Measurements from ENCODE around the gene R3HCC1L.

The R3HCC1L gene

DNA sequence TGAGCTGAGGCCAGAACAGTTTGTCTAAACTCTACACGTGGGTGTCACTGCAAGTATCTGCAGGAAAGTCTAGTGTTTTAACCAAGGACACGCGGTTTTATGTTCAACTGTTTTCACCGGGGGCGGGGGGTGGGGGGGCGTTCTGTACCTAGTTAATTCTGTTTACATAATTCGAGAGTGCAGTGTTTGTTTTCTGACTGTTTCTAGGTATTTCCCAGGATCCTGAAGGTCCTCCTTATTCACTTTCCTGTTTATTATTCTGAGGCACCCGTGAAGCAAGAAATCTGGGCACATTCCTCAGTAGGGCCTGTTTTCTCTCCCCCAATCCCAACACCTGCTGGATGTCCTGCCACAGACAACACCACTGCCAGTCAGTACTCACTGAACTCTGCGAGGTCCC lies 125.9 kb downstream of the R3HCC1L start:
- no peak for DNase-seq (ENCODE audit: low read depth)

DNA sequence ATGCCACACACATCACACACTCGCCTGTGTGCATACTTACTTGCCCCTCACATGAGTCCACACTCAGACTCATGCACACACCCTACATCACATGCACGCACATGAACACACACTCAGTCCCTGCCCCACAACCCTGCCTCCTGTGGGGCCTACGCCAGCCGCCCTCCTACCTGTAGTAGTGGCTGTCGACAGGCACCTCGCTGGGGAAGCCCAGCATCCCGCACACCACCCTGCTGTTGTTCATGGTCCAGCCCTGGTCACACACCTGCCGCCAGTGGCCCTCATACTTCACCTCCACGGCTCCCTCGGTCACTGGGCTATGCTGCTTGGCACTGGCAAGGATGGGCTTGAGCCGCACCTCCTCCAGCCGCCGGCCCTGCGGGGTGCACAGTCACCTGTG lies 126.3 kb downstream of the R3HCC1L start:
- DNase-seq (ENCODE audit: low read depth), result no peak

DNA sequence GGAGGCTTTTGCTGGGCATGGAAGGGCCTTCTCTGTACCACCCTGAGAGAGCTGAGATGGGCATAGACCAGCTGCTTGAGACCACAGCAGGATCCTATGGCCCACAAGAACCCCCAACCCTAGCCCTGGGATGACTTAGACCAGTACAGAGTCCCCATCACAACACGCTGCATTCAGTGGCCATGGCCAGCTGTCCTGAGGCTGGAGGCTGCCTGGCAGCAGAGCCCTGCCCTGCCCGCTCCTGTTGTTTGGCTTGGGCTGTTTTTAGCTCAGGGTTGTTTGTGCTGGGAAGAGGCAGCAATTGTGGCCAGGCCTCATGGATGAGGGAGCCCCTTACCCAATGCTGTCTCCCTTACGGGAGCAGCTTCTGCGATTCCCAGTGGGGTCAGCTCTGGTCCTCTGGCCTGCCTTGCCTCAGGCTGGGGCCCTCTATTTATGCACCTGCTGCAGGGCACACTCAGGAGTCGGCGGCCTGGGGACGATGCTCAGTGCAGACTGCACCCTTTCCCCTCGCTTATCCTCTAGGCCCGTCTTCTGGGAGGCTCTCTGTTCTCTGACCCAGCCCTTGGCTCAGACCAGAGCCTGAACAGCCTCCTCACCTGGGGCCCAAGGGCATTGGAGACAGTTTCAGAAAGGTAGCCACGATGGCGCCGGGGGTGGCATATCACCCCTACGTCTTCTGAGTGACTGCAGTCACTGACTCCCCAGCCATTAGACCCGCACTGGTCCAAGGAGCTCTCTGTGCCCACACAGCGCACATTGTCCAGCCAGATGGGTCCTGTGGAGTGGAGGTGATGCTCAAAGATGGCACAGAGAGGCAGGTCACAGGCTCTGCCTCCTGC lies 127.2 kb downstream of the R3HCC1L start:
- no peak for DNase-seq (ENCODE audit: low read depth)

- DNase-seq (ENCODE audit: low read depth), result peak; percentile 42
Observed at GRCh38 chr10:98262571-98262970, 128.1 kb downstream of the R3HCC1L start.

GRCh38 chr10:98263088-98263487 lies 128.6 kb downstream of the R3HCC1L start:
- DNase-seq (ENCODE audit: low read depth), result no peak

GRCh38 chr10:98264378-98265065 lies 130.1 kb downstream of the R3HCC1L start:
- no peak for DNase-seq (ENCODE audit: low read depth)

DNA sequence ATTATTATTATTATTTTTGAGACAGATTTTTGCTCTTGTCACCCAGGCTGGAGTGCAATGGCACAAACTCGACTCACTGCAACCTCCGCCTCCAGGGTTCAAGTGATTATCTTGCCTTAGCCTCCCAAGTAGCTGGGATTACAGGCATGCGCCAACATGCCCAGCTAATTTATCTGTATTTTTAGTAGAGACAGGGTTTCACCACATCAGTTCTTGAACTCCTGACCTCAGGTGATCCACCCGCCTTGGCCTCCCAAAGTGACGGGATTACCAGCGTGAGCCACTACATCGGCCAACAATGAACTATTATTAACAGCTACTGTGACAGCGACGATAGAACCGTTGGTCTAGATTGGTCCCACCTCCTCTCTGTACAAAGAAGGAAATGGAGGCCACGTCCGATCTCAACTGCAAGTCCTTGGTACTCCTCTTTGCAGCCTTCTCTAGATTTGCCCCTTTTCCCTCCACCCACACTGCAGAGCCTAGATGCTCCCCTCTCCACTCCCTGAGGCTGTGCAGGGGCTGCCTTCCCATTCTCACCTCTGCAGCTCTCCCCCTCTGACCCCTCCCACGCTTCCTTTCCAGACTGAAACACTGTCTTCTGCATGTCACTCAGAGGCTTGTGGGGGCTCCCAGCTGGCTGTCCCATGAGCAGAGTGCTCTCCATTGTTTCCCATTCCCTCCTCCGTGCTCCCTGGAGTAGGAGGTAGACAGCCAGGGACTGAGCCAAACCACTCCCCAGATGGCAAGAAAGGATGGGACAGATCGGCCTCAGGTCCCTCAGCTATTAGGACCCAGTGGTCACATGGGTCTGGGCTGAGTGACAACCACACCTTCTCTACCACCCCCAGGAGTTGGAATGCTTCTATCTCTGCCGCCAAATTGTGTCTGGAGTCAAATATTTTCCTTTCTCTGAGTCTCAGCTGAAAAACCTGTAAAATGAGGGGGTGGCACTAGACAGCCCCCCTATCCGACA lies 131.2 kb downstream of the R3HCC1L start:
- no peak for DNase-seq (ENCODE audit: low read depth)

DNA sequence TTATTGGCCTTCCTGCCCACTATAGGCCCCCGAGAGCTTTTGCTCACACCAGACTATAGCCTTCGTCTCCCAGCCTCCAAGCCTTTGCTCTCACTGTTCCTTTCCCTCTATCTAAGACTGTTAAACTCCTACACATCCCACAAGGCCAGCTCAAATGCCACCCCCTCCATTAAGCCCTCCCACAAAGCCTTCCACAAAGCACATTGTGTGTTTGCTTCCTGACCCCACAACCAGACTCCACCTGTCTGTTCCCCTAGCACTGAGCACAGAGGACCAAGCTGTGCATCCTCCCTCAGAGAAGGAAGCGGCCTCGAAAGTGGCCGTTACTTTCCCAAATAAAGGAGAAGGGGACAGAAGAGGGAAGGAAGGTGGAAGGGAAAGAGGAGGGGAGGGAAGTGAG lies 132.2 kb downstream of the R3HCC1L start:
- no peak for DNase-seq (ENCODE audit: low read depth)

- DNase-seq (ENCODE audit: low read depth), result no peak
Observed at GRCh38 chr10:98267069-98267893, 132.8 kb downstream of the R3HCC1L start.

DNA sequence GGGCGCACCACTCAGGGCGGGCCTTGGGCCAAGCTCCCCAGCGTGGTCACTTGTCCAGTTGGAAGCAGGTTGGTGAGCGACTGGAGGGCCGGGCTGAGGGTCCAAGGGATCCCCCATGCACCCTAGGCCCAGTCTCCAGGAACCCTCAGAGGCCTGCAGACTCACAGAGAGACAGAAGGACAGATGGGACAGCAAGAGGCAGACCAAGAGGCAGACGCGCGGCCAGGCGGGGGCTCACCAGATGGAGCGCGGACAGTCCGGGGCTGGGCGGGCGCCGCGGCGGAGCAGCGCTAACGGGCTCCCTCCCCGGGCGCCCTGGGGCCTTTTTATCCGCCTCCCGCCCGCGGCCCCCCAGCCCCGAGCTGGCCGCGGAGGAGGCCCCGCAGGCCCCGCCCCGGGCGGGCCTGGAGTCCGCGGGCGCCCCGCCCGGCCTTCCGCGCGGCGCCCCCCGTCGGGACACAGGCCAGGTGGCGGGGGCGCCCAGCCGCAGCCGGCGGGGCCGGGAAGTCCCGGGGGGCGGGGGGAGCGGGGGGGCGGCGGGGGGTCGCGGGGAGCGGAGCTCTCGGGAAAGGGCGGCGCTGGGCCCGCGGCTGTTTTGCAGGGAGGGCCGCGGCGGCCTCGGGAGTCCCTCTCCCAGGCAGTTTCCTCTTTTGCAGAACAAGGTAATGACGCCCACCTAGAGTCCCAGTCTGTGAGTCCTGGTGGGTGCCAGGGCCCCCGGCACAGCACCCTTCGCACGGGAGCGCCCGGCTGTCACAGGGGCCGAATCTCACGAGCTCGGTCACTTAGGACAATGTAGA lies 133.6 kb downstream of the R3HCC1L start, which contains the start of gene LOXL4:
Gene LOXL4, minus strand, starts transcription at position 301 of the 800 bp plus-strand sequence. CDS start 5,175 bp downstream, outside the sequence.
- peak; percentile 43 for DNase-seq (ENCODE audit: low read depth)

DNA sequence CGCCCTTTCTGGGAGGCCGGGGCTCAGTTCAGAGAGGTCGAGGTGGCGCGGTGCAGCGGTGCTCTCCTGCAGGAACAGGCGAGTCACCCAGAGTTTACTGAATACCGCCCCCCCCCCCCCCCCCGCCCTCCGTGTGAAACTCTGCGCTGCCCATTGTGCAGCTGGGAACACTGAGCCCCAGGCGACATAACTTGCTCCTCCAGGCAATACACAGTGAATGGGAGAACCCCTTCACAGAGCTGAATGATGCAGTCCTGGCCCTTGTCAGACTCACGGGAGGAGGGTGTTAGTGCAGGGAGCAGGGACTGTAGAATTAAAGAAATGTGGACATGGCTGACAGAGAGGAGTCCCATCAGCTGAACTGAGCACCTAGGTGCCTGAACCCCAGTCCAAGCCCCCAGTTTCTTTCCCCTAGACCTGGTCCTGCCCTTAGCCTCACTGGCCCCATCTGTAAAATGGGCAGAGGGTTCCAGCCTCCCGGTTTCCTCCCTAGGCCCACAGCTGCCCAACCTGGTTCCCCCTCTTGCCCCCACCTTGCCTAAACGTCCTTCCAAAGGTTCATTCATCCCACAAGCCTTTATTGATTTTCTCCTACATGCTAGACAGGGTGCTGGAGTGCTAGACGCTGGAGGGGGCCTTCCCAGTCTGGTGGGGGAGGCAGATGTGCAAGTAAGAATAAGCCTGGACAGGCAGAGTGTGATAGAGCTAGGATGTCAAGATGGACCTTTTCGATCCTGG lies 134.4 kb downstream of the R3HCC1L start:
- DNase-seq (ENCODE audit: low read depth), result no peak

- DNase-seq (ENCODE audit: low read depth), result peak; percentile 86
Observed at GRCh38 chr10:98269435-98269912, 135.0 kb downstream of the R3HCC1L start.

DNA sequence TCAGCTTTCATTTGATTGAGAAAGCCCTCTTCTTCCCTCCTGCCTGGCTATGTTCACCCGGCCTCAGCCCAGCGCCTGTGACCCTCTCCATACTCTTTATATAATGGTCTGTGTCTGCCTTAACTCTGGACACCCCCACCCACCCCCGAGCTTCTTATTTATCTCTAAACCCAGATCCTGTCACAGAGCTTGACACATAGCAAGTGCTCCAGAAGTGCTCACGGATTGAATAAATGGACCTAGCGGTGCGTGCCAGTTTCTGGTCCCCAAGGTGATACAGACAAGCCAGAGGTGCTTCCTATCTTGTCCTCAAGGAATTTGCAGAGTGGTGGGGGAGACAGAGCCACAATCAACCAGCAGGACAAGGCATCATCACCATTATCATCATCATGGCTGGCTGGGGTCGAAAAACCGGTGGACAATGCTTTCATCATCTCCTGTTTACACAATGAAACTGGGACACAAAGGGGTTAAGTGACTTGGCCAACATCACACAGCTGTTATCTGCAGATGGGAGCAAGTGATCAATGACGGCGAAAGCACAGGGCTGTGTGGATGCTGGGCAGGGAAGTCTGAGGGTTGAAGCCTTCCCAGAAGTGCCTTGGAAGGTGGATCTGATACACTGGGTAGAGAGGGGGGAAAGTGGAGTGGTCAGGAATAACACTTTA lies 135.8 kb downstream of the R3HCC1L start:
- no peak for DNase-seq (ENCODE audit: low read depth)

DNA sequence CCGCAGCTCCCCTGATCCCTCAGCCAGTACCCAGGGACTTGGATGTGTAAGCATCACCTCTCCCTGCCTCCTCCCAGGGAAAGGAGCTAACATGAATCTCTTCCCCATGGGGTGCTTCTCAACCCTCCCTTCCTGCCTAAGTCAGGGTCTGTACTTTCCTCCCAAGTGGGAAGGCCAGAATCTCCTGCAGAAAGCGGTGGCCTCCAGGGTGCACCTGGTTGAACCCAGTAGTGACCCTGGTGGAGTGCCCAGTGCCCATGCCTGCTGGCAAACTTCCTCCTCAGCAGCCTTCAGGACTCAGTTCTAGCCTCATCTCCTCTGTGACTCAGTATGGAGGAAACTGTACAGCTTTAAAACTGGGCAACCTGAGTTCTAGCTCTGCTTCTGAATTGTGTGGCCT lies 136.3 kb downstream of the R3HCC1L start:
- no peak for DNase-seq (ENCODE audit: low read depth)

DNA sequence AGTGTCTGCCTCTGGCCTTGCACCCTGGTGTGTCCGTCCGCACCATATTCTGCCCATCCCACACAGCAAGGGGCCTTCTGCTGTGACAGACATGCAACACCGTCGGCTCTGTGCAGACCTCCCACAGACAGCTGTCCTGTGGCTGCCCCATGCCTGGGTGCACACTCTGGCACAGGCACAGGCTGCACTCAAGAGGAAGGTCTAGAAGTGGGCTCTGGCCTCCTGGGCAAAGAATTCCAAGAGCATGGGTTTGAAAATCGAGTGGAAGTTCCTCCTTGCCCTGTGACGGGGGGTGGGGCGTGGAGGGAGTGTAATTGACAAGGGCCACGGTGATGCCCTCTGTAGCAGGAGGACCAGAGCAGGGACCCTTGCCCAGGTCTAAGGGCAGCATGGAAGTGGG lies 137.8 kb downstream of the R3HCC1L start:
- DNase-seq (ENCODE audit: low read depth), result no peak

- no peak for DNase-seq (ENCODE audit: low read depth)
Observed at GRCh38 chr10:98272656-98273055, 138.2 kb downstream of the R3HCC1L start.

DNA sequence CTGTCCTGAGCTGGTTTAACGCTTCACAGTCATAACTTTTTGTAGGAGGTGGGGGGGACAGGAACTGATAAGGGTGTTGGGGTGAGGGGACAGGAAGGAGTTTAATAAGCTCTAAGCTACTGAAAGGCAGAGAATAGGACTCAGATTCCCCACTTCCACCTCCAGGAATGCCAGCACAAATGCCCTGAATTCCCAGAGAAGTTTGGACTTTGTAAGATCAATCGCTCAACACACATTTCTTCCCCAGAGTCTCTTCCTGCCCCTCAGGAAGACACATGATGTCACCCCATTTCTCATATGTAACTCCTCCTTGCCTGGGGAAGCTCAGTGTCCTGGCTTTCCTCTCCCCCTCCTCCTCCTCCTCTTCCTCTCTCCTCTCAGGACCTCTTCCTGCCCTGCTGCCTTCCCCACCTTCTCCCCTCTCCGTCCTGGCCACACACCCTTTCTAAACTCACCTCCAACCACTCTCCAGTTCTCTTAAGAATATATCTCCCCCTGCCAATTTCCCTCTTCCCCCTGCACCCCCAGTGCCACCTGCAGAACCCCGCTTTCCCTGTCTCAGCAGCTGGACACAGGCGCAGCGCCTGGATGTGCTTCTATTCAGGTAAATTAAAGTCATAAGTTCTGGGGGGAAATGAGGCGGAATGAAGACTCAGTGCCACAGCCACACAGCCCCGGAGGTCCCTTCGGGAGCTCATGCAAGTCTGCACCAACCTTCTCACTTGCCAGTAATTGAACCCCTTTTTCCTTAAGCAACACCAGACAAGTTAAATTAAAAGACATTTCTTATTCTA lies 138.8 kb downstream of the R3HCC1L start:
- DNase-seq (ENCODE audit: low read depth), result no peak

DNA sequence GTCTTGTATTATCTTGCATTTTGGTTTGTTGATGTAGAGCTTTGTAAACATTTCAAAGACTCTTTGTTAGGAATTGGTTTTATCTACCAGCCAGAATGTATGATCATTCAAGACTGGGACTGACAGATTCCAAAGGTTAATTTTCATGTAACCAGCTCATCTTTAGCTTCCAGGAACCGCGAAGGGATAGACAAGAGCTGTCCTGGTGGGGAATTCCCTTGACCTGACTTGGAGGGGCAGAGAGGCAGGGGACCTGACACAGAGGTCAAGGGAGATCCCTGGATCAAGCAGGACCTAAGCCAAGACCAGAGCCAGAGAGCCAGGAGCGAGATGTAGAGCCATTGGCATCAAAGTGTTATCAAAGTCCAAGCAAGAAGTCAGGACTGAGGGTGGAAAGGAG lies 140.1 kb downstream of the R3HCC1L start:
- no peak for DNase-seq (ENCODE audit: low read depth)

Data from fibroblast of gingiva (primary cell).